ENCODE results near the gene CMYA5. TPM values are rescaled to one million over a fixed set of nuclear protein-coding genes. Genes with fewer than 3 reads are reported as not detected.

Gene CMYA5
- total RNA-seq, 1 experiment from 2014 or later, result 0.22 TPM

DNA sequence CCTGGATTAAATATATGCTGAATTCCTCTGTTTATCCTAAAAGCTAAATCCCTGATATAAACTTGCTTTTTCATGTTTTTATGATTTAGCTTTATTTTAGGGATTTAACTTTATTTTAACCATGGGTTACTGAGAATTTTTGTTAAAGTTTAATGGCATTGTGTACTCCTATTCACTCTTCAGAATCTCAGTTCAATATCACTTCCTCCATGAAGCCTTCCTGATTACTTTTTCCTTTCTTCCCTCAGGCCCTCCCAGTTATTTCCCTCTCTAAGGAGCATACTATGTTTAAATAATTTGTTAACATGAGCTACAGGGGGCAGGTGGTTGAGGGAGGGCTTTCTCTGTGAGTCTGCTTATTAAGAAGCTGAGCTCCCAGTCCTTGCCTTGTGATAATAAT, 151.5 kb downstream of the CMYA5 start:
- no peaks in the 10 kb centered on the region for H3K4me1 ChIP-seq (ENCODE audit: control insufficient read depth in 1 of 2, insufficient read depth in 2 of 2, low read length in 2 of 2)
- H4K20me1 ChIP-seq (ENCODE audit: insufficient read depth), result no peaks in the 10 kb centered on the region
- H3K4me3 ChIP-seq (replicated peaks in 1 of 2; ENCODE audit: low read depth in 1 of 2, low read length in 2 of 2), result no peak overlapping the region
- ChIA-PET RAD21 (ENCODE audit: low non-redundant PET in 1 of 2, low total read pairs in 2 of 2, uncharacterized antibody in 2 of 2, unreplicated experiment in 2 of 2) (no interaction called here), POLR2A (no interaction called here), CTCF (interaction anchor here (0.7 to 2.0 kb wide), 3 partner anchors 10 to 13 kb away, joined by 4 to 5 read pairs (median 4); no protein-coding TSS in a partner anchor)
- no peak overlapping the region for H3K27ac ChIP-seq (ENCODE audit: low read depth, low read length)
- DNase-seq (ENCODE audit: low read depth, low spot score) (no peak), ATAC-seq (no peak)
- H3K36me3 ChIP-seq (ENCODE audit: control insufficient read depth in 1 of 2, insufficient read depth in 2 of 2, low read length in 2 of 2), result no peaks in the 10 kb centered on the region
- H3K79me2 ChIP-seq (ENCODE audit: insufficient read depth, low read length), result no peaks in the 10 kb centered on the region
- peaks cover 6% of the 10 kb centered on the region; the same call in 1 of the 2 replicates for H3K27me3 ChIP-seq (ENCODE audit: insufficient read depth, low read length)
- no peak overlapping the region for H3K4me2 ChIP-seq (ENCODE audit: low read length)
- no peaks in the 10 kb centered on the region for H3K9me2 ChIP-seq (ENCODE audit: insufficient read depth)
- TF ChIP-seq SIN3A (IDR thresholded peaks at IDR 0.05; ENCODE audit: low read depth), result no peak
- intact Hi-C loops (cut with micrococcal nuclease), result no loop called here
- H3K9me3 ChIP-seq (ENCODE audit: control insufficient read depth in 1 of 2, insufficient read depth in 1 of 2, low read depth in 1 of 2, low read length in 2 of 2), result no peaks in the 10 kb centered on the region
- H3K9ac ChIP-seq (ENCODE audit: low read length), result no peak overlapping the region
- no TSS peak for BruUV-seq (replicated peaks)
- H2AFZ ChIP-seq (ENCODE audit: low read depth, low read length, poor library complexity, severe bottlenecking), result no peak overlapping the region

DNA sequence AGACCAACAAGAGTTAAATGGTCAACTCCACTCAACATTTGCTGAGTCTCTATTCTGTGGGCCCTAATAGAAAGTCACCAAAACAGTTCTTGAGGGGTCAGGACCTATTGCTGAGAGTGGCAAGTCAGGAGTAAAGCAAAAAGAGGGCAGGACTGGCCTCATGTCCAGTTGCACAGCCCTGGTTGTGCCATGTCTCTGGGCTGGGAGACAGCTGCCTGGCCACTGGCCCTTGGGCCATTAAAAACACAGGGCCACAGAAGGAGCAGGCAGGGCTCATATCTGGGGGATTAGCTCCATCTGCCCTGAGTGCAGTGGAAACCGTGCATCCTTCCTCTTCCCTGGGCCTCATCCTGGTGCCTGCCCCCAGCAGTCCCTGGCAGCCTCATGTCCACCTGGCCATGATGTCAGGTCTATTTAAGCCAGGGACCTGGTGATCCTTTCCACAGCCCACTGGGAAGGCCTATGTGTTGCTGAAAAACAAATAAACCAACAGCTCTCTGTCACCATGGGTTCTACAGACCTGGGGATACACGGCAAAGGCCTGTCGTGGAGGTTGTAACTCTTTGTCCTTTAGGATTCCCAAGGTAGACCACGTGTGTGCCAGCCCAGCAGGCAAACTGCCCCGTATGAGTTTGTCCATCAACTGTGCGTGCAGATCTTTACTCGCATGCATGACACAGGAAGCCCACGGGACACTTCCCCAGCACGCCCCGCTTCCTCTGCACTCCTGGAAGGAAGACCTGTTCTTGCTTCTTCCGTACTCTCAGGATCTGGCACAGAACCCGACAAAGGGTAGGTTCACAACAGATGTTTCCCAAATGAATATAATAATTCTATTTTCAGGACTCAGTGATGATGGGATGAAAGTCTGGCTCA, 152.6 kb downstream of the CMYA5 start:
- Histone ChIP-seq H3K36me3 (ENCODE audit: control insufficient read depth in 1 of 2, insufficient read depth in 2 of 2, low read length in 2 of 2) (no peaks in the 10 kb centered on the region), H3K27me3 (ENCODE audit: insufficient read depth, low read length) (peaks cover 6% of the 10 kb centered on the region; the same call in 1 of the 2 replicates), H3K4me1 (ENCODE audit: control insufficient read depth in 1 of 2, insufficient read depth in 2 of 2, low read length in 2 of 2) (no peaks in the 10 kb centered on the region), H3K27ac (ENCODE audit: low read depth, low read length) (no peak overlapping the region), H3K9me2 (ENCODE audit: insufficient read depth) (no peaks in the 10 kb centered on the region), H3K9ac (ENCODE audit: low read length) (no peak overlapping the region), H3K4me2 (ENCODE audit: low read length) (no peak overlapping the region), H3K4me3 (replicated peaks in 1 of 2; ENCODE audit: low read depth in 1 of 2, low read length in 2 of 2) (no peak overlapping the region), H3K9me3 (ENCODE audit: control insufficient read depth in 1 of 2, insufficient read depth in 1 of 2, low read depth in 1 of 2, low read length in 2 of 2) (no peaks in the 10 kb centered on the region), H3K79me2 (ENCODE audit: insufficient read depth, low read length) (no peaks in the 10 kb centered on the region), H2AFZ (ENCODE audit: low read depth, low read length, poor library complexity, severe bottlenecking) (no peak overlapping the region), H4K20me1 (ENCODE audit: insufficient read depth) (no peaks in the 10 kb centered on the region)
- intact Hi-C loops (cut with micrococcal nuclease), result no loop called here
- POLR2A ChIA-PET, result no interaction called here
- DNase-seq (ENCODE audit: low read depth, low spot score), result no peak
- RAD21 ChIA-PET (ENCODE audit: low non-redundant PET in 1 of 2, low total read pairs in 2 of 2, uncharacterized antibody in 2 of 2, unreplicated experiment in 2 of 2), result no interaction called here
- CTCF ChIA-PET, result interaction anchor here (2.0 kb wide), 1 partner anchor 12 kb away, joined by 5 read pairs; no protein-coding TSS in a partner anchor
- BruUV-seq (replicated peaks), result no TSS peak
- ATAC-seq, result no peak
- TF ChIP-seq RAD21 (IDR thresholded peaks at IDR 0.05; ENCODE audit: low read depth) (no peak), POLR2A (IDR thresholded peaks at IDR 0.05; ENCODE audit: borderline replicate concordance, extremely low read depth, insufficient read depth, insufficient read length) (no peak), SIN3A (IDR thresholded peaks at IDR 0.05; ENCODE audit: low read depth) (no peak), ELF1 (IDR thresholded peaks at IDR 0.05; ENCODE audit: borderline replicate concordance, low read depth) (no peak), POLR2AphosphoS5 (IDR thresholded peaks at IDR 0.05; ENCODE audit: low read depth, low read length) (no peak), CEBPB (IDR thresholded peaks at IDR 0.05; ENCODE audit: low read depth) (no peak), SRF (IDR thresholded peaks at IDR 0.05; ENCODE audit: low read depth) (no peak), EGR1 (IDR thresholded peaks at IDR 0.05; ENCODE audit: low read depth) (no peak), EZH2phosphoT487 (IDR thresholded peaks at IDR 0.05; ENCODE audit: borderline replicate concordance) (no peak), EZH2 (IDR thresholded peaks at IDR 0.05) (no peak), SP1 (IDR thresholded peaks at IDR 0.05; ENCODE audit: low read depth) (no peak), YY1 (IDR thresholded peaks at IDR 0.05; ENCODE audit: extremely low read depth, insufficient replicate concordance, low read depth, low read length) (no peak), FOSL1 (IDR thresholded peaks at IDR 0.05; ENCODE audit: low read depth) (no peak), CBX3 (IDR thresholded peaks at IDR 0.05; ENCODE audit: low read depth) (no peak)
- TF ChIP-seq, protein P1, sequence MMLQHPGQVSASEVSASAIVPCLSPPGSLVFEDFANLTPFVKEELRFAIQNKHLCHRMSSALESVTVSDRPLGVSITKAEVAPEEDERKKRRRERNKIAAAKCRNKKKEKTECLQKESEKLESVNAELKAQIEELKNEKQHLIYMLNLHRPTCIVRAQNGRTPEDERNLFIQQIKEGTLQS (IDR thresholded peaks at IDR 0.05), result no peak
- TF ChIP-seq, protein P2, sequence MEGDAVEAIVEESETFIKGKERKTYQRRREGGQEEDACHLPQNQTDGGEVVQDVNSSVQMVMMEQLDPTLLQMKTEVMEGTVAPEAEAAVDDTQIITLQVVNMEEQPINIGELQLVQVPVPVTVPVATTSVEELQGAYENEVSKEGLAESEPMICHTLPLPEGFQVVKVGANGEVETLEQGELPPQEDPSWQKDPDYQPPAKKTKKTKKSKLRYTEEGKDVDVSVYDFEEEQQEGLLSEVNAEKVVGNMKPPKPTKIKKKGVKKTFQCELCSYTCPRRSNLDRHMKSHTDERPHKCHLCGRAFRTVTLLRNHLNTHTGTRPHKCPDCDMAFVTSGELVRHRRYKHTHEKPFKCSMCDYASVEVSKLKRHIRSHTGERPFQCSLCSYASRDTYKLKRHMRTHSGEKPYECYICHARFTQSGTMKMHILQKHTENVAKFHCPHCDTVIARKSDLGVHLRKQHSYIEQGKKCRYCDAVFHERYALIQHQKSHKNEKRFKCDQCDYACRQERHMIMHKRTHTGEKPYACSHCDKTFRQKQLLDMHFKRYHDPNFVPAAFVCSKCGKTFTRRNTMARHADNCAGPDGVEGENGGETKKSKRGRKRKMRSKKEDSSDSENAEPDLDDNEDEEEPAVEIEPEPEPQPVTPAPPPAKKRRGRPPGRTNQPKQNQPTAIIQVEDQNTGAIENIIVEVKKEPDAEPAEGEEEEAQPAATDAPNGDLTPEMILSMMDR (IDR thresholded peaks at IDR 0.05 in 2 of 3, conservative IDR thresholded peaks at IDR 0.05 in 1 of 3; ENCODE audit: borderline replicate concordance in 1 of 3, insufficient read depth in 1 of 3, low read depth in 2 of 3, low read length in 2 of 3), result no peak
- TF ChIP-seq, protein P3, sequence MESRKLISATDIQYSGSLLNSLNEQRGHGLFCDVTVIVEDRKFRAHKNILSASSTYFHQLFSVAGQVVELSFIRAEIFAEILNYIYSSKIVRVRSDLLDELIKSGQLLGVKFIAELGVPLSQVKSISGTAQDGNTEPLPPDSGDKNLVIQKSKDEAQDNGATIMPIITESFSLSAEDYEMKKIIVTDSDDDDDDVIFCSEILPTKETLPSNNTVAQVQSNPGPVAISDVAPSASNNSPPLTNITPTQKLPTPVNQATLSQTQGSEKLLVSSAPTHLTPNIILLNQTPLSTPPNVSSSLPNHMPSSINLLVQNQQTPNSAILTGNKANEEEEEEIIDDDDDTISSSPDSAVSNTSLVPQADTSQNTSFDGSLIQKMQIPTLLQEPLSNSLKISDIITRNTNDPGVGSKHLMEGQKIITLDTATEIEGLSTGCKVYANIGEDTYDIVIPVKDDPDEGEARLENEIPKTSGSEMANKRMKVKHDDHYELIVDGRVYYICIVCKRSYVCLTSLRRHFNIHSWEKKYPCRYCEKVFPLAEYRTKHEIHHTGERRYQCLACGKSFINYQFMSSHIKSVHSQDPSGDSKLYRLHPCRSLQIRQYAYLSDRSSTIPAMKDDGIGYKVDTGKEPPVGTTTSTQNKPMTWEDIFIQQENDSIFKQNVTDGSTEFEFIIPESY (IDR thresholded peaks at IDR 0.05; ENCODE audit: extremely low read depth, insufficient replicate concordance, low read length), result no peak

Data from HCT116 (cell line).